Cardiac fibroblast (primary cell): ENCODE results near the gene KIF16B.
"Not testable (repeated sequence)": the region's sequence is repeated elsewhere in the genome, so short reads cannot be mapped to it uniquely, and the experiment has no call there.

ENCODE experiments used
- DNase-seq, 2 donors: peaks; one replicate each; pipeline versions ENCODE4 v3.0.0 to v3.0.0-alpha.2; 2010; ENCODE audit warnings: low read depth in 2 of 2
- H3K4me3 ChIP-seq, 2 donors: replicated peaks in 1 of 2; 1 replicate in 1 of 2; 2 replicates in 1 of 2; pipeline ENCODE4 v1.5.1; 2011; ENCODE audit warnings: low read depth in 2 of 2, low read length in 2 of 2, mild to moderate bottlenecking in 2 of 2, moderate library complexity in 1 of 2
- TF ChIP-seq, protein P1 (sequence below): IDR thresholded peaks from one replicate; pipeline ENCODE4 v1.5.1; 2011; ENCODE audit warnings: low read depth, mild to moderate bottlenecking, low read length, inconsistent platforms

KIF16B gene

DNA sequence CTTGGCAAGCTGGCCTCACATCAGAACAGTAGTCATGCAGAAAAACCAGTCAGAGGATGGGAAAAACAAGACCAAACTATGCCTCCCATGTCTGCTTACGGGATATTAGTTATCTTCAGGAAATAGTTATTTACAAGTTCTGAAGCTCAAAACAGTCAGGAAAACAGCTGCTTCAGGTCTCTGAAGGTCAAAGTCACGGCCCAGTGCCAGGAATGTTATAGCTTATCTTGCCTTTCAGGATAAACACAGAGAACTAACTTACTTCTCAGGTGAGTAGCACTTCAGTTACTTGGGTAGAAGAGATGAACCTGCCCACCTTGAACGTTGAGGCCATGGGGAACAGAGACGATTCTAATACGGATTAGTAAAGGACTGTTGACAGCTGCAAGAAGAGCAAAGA lies 310.7 kb downstream of the KIF16B start:
- TF ChIP-seq, protein P1, sequence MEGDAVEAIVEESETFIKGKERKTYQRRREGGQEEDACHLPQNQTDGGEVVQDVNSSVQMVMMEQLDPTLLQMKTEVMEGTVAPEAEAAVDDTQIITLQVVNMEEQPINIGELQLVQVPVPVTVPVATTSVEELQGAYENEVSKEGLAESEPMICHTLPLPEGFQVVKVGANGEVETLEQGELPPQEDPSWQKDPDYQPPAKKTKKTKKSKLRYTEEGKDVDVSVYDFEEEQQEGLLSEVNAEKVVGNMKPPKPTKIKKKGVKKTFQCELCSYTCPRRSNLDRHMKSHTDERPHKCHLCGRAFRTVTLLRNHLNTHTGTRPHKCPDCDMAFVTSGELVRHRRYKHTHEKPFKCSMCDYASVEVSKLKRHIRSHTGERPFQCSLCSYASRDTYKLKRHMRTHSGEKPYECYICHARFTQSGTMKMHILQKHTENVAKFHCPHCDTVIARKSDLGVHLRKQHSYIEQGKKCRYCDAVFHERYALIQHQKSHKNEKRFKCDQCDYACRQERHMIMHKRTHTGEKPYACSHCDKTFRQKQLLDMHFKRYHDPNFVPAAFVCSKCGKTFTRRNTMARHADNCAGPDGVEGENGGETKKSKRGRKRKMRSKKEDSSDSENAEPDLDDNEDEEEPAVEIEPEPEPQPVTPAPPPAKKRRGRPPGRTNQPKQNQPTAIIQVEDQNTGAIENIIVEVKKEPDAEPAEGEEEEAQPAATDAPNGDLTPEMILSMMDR, result no peak
- DNase-seq, result no peak
- no peak overlapping the region for H3K4me3 ChIP-seq

DNA sequence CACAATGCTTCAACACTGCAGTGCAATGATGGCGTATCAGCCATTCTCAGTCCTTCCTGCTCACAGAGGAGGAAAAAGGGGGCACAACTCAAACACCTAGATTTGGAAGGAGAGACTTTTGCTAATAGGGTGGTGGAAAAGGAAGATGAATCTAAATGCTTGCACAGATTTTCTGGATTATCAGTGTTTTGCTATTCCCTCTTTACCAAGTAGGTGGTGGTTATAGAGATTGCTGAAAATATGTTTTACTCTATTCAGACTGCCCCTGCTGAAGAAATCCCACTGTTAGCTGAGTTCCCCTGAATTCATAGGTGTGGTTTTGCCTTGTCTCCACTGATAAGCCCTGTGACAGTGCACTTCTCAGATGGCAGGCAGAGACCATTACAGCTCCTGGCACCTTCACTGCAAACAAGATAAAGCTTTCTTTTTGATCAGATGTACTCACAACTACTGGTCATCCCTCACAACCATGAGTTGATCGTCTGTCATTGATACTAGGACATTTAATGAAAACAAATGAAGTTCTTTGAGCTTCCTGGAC lies 311.4 kb downstream of the KIF16B start:
- no peak for DNase-seq
- TF ChIP-seq, protein P1, result no peak
- H3K4me3 ChIP-seq, result no peak overlapping the region

DNA sequence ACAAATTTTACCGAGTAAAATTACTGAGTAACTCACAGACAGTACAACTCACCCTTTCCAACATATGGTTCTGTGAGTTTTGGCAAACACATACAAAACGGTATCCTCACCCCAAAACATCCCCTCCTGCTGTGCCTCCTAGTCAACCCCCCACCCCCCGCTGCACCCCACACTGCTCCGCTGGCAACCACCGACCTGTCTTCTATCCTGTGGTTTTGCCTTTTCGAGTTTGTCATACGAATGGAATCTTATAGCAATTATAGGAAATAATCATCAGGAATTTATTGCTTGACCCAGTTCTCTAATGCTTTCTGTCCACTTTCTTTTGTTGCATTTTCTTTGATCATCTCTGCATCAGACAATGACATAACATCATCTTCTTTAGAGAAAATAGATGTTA lies 312.3 kb downstream of the KIF16B start:
- H3K4me3 ChIP-seq, result no peak overlapping the region
- no peak for DNase-seq
- TF ChIP-seq, protein P1, result no peak

DNA sequence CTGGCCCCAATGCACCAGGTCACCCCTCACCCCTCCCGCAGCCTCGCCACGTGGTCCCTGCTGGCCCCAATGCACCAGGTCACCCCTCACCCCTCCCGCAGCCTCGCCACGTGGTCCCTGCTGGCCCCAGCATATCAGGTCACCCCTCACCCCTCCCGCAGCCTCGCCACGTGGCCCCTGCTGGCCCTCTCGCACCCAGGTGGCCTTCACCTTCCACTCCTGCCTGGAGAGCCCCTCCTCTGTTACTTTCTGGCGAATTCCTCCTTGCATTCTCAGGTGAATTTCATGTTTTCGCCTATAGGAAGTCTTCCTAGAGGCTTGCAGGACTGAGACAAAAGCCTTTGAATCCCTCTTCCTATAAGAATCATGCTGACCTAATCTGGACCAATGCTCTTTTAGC lies 313.1 kb downstream of the KIF16B start:
- not testable (repeated sequence) for DNase-seq, H3K4me3 ChIP-seq

DNA sequence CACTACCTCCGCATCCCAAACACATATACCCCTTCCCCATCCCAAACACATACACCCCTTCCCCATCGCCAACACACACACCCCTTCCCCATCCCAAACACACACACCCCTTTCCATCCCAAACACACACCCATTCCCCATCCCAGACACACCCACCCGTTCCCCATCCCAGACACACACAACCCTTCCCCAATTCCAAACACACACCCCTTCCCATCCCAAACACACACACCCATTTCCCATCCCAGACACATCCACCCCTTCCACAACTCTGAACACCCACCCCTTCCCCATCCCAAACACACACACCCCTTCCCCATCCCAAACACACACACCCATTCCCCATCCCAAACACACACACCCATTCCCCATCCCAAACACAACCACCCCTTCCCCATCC lies 314.5 kb downstream of the KIF16B start:
- TF ChIP-seq, protein P1, result no peak
- DNase-seq, result no peak
- H3K4me3 ChIP-seq, result no peak overlapping the region

DNA sequence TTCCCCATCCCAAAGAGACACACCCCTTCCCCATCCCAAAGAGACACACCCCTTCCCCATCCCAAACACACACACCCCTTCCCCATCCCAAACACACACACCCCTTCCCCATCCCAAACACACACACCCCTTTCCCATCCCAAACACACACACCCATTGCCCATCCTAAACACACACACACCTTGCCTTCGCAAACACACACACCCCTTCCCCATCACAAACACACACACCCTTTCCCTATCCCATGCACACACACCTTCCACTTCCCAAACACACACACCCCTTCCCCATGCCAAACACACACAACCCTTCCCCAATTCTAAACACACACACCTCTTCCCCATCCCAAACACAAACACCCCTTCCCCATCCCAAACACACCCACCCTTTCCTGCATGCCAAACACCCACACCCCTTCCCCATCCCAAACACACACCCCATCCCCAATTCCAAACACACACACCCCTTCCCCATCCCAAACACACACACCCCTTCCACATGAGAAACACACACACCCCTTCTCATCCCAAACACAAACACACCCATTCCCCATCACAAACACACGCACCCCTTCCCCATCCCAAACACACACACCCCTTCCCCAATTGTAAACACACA lies 315.3 kb downstream of the KIF16B start:
- TF ChIP-seq, protein P1, result no peak
- no peak overlapping the region for H3K4me3 ChIP-seq
- DNase-seq, result no peak

DNA sequence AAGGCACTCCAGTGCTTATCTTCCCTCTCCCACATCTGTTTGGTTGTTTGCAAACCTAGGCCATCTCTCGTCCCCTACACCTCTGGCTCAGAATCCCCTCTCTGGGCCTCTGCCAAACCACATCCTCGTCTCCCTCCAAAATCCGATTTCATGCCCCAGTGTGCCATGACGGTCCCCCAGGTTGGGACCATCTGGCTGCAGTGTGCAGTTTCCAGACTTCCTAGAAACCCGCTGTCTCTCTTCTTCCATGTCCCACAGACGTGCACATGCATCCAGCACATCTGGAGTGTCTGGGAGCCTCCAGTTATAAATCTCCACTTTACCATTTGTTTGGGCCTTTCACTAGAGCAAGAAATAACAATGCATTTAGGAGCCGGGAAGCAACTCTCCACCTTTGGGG lies 316.2 kb downstream of the KIF16B start:
- H3K4me3 ChIP-seq, result no peak overlapping the region
- TF ChIP-seq, protein P1, result no peak
- DNase-seq, result no peak
